ENCODE measurements around the gene SRBD1. TPM values are rescaled to one million over a fixed set of nuclear protein-coding genes. Genes with fewer than 3 reads are reported as not detected.

SRBD1 gene
- total RNA-seq, 1 donor from 2014 or later, result 9.1 TPM

DNA sequence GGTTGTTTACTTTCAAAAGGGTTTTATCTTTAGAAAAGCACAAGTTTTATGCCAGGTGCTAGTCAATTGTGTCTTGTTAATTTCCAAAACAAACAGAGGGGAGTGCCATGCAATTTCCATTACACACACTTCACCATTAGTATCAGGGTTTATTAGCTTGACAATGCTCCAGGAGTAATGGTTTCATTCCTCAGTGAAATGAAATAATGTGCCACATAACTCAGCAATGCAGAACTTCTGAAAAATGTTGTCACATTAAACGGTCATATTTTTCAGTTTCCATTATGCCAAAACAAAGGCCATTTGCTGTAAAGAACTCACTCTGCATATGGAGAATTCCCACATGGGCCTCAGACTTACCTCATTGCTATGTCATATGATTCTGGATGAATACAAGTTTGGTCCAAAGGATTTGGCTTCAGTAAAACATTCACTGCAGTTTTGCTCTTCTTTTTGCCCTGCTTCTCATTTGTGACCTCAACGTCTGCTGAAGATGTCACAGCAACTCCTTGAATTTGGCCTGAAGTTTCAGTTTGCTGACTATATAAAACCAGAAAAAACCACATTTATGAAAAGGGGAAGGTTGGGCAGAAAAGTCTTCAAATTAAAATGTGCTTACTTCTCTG, 198.2 kb downstream of the SRBD1 start:
- Histone ChIP-seq H3K9me3 (no peaks in the 10 kb centered on the region), H3K36me3 (peaks cover 0 to 9% of the 10 kb centered on the region in 2 donors), H3K4me3 (no peak overlapping the region), H3K27ac (peak overlapping the region; percentile 51), H3K27me3 (no peaks in the 10 kb centered on the region), H3K4me1 (peaks cover 19% of the 10 kb centered on the region)
- DNase-seq (ENCODE audit: extremely low spot score in 2 of 2), result no peak
- TF ChIP-seq POLR2A (IDR thresholded peaks at IDR 0.05) (no peak), POLR2AphosphoS5 (IDR thresholded peaks at IDR 0.05; ENCODE audit: insufficient read depth in 1 of 2, low read depth in 1 of 2) (peak in 1 of 2 donors; percentile 26)
- intact Hi-C loops (cut with DNase I), result no loop called here

GRCh38 chr2:45409677-45410076, 201.4 kb downstream of the SRBD1 start:
- intact Hi-C loops (cut with DNase I), result no loop called here
- Histone ChIP-seq H3K36me3 (no peaks in the 10 kb centered on the region), H3K27me3 (no peaks in the 10 kb centered on the region), H3K4me1 (peaks cover 19% of the 10 kb centered on the region), H3K27ac (no peak overlapping the region), H3K4me3 (no peak overlapping the region), H3K9me3 (no peaks in the 10 kb centered on the region)
- TF ChIP-seq POLR2A (IDR thresholded peaks at IDR 0.05), result no peak
- TF ChIP-seq CTCF (IDR thresholded peaks at IDR 0.05), result no peak
- no peak for TF ChIP-seq POLR2AphosphoS5 (IDR thresholded peaks at IDR 0.05; ENCODE audit: insufficient read depth in 1 of 2, low read depth in 1 of 2)
- DNase-seq (ENCODE audit: extremely low spot score in 2 of 2), result no peak

- Histone ChIP-seq H3K27me3 (no peaks in the 10 kb centered on the region), H3K27ac (peak overlapping the region; percentile 20), H3K9me3 (no peaks in the 10 kb centered on the region), H3K4me1 (no peaks in the 10 kb centered on the region), H3K4me3 (no peak overlapping the region), H3K36me3 (no peaks in the 10 kb centered on the region)
- no peak for TF ChIP-seq CTCF (IDR thresholded peaks at IDR 0.05)
- TF ChIP-seq POLR2A (IDR thresholded peaks at IDR 0.05), result no peak
- TF ChIP-seq POLR2AphosphoS5 (IDR thresholded peaks at IDR 0.05; ENCODE audit: insufficient read depth in 1 of 2, low read depth in 1 of 2), result no peak
- DNase-seq (ENCODE audit: extremely low spot score in 2 of 2), result no peak
- intact Hi-C loops (cut with DNase I), result no loop called here
Observed at GRCh38 chr2:45406621-45407020, 204.4 kb downstream of the SRBD1 start.

GRCh38 chr2:45404807-45405297, 206.2 kb downstream of the SRBD1 start:
- no peak for TF ChIP-seq POLR2A (IDR thresholded peaks at IDR 0.05)
- TF ChIP-seq POLR2AphosphoS5 (IDR thresholded peaks at IDR 0.05; ENCODE audit: insufficient read depth in 1 of 2, low read depth in 1 of 2), result no peak
- TF ChIP-seq CTCF (IDR thresholded peaks at IDR 0.05), result no peak
- Histone ChIP-seq H3K4me3 (no peak overlapping the region), H3K27ac (peak overlapping the region; percentile 6), H3K36me3 (no peaks in the 10 kb centered on the region), H3K27me3 (no peaks in the 10 kb centered on the region), H3K9me3 (no peaks in the 10 kb centered on the region), H3K4me1 (no peaks in the 10 kb centered on the region)
- intact Hi-C loops (cut with DNase I), result no loop called here
- DNase-seq (ENCODE audit: extremely low spot score in 2 of 2), result no peak

DNA sequence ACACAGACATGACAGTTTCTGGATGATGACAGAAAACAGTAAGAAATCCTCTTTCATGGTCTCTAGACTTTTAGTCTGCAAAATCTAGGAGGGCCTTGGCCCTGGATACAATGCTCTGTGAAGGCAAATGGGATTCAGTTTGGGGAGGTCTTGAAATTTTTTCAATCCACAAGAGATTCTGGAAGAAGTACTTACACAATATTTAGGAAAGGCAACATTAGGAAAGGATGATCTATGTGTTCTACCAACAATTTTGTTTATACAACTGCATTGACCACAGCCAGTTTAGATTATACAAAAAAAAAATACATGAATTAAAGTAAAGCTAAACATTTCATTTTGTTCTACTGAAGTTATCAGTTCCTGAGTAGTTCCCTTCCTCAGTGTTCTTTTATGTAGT, 208.0 kb downstream of the SRBD1 start:
- no peak for DNase-seq (ENCODE audit: extremely low spot score in 2 of 2)
- no peak overlapping the region for H3K4me3 ChIP-seq
- H3K27ac ChIP-seq, result no peak overlapping the region
- no peaks in the 10 kb centered on the region for H3K36me3 ChIP-seq
- H3K4me1 ChIP-seq, result no peaks in the 10 kb centered on the region
- H3K9me3 ChIP-seq, result no peaks in the 10 kb centered on the region
- intact Hi-C loops (cut with DNase I), result no loop called here
- TF ChIP-seq POLR2A (IDR thresholded peaks at IDR 0.05) (no peak), CTCF (IDR thresholded peaks at IDR 0.05) (no peak), POLR2AphosphoS5 (IDR thresholded peaks at IDR 0.05; ENCODE audit: insufficient read depth in 1 of 2, low read depth in 1 of 2) (no peak)
- no peaks in the 10 kb centered on the region for H3K27me3 ChIP-seq
